HL-60 (cell line): ENCODE results near the gene GGA3.

Experiments used
- CTCF ChIP-seq: IDR thresholded peaks from one replicate; pipeline ENCODE4 v1.5.1; 2011; ENCODE audit warnings: low read length, control low read depth, inconsistent platforms; ENCODE audit not compliant: insufficient read depth
- GABPA ChIP-seq: IDR thresholded peaks from 2 replicates; pipeline ENCODE4 v1.6.1; 2012; ENCODE audit warnings: low read depth
- POLR2AphosphoS5 ChIP-seq: IDR thresholded peaks from 2 replicates; pipeline ENCODE4 v1.6.1; 2012; ENCODE audit warnings: low read depth
- REST ChIP-seq: IDR thresholded peaks from 2 replicates; pipeline ENCODE4 v1.6.1; 2012; ENCODE audit warnings: low read depth; ENCODE audit not compliant: insufficient replicate concordance

- TF ChIP-seq REST (no peak), GABPA (no peak), CTCF (no peak), POLR2AphosphoS5 (peak; percentile 74; the same call in 1 of the 2 replicates)
Measured at GRCh38 chr17:75267153-75267410, 5.7 kb upstream of the GGA3 start.
